ENCODE data around the gene EFCAB6. TPM values are rescaled to one million over a fixed set of nuclear protein-coding genes. Genes with fewer than 3 reads are reported as not detected.

Gene EFCAB6
- total and polyA plus RNA-seq, 2 donors (not counting 1 experiment from before 2014, with no cell fraction given), result 0.07 to 0.10 TPM

DNA sequence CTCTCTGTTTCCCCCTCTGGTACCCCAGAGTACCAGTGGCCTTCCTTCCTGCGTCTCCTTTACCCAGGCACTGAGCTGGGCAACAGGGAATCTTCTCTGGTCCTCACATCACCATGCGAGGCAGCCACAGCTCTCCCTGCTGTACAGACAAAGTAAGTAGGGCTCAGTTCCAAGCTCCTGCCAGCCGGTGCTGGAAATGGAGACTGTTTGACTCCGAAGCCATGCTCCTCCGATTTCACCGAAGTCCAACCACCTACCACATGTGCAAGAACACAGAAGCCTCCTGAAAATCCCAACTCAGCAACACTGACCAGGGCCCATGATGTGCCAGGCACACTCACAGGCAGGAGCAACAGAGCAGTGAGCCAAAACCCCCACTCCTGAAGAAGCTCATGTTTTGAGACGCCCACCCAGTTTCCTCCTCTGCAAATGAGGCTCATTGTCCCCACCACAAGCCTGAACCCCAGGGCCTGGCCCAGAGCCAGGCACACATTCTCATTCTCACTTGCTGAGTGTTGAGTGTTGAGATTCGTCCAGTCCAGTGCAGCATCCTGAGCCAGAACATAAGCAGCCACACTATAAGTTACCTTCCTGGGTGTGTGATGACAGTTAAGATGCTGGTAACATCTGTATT, 244.3 kb downstream of the EFCAB6 start:
- ChIA-PET POLR2A (no interaction called here), CTCF (no interaction called here)
- H3K27ac Mint-ChIP-seq, result no peak overlapping the region
- no peaks in the 10 kb centered on the region for H3K79me2 ChIP-seq (ENCODE audit: control insufficient read depth, insufficient read depth, low read length)
- H3K9me3 Mint-ChIP-seq (ENCODE audit: insufficient read depth), result no peaks in the 10 kb centered on the region
- no peak for TF ChIP-seq EZH2 (IDR thresholded peaks at IDR 0.05; ENCODE audit: borderline replicate concordance, insufficient read depth, low read depth, low read length, poor library complexity, severe bottlenecking)
- TF ChIP-seq, protein P1, sequence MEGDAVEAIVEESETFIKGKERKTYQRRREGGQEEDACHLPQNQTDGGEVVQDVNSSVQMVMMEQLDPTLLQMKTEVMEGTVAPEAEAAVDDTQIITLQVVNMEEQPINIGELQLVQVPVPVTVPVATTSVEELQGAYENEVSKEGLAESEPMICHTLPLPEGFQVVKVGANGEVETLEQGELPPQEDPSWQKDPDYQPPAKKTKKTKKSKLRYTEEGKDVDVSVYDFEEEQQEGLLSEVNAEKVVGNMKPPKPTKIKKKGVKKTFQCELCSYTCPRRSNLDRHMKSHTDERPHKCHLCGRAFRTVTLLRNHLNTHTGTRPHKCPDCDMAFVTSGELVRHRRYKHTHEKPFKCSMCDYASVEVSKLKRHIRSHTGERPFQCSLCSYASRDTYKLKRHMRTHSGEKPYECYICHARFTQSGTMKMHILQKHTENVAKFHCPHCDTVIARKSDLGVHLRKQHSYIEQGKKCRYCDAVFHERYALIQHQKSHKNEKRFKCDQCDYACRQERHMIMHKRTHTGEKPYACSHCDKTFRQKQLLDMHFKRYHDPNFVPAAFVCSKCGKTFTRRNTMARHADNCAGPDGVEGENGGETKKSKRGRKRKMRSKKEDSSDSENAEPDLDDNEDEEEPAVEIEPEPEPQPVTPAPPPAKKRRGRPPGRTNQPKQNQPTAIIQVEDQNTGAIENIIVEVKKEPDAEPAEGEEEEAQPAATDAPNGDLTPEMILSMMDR (IDR thresholded peaks at IDR 0.05), result no peak
- no peak overlapping the region for H3K4me2 ChIP-seq (replicated peaks; ENCODE audit: low read depth, low read length, poor library complexity, severe bottlenecking)
- peaks cover 0 to 18% (median 0%) of the 10 kb centered on the region in 3 donors for H3K9me3 ChIP-seq (ENCODE audit: control extremely low read depth in 1 of 3, control insufficient read depth in 2 of 3, insufficient read depth in 1 of 3, low read length in 2 of 3)
- H3K4me3 Mint-ChIP-seq, result no peak overlapping the region
- peaks cover 11% of the 10 kb centered on the region for H3K27me3 Mint-ChIP-seq
- ATAC-seq (ENCODE audit: low read depth) (no peak), DNase-seq (no peak)
- H3K4me3 ChIP-seq (ENCODE audit: control extremely low read depth in 1 of 5, extremely low read depth in 1 of 5, insufficient read depth in 1 of 5, low read depth in 2 of 5, low read length in 4 of 5), result no peak overlapping the region
- 86% methylated on average over 6 of the region's 8 CpGs for WGBS (ENCODE audit: insufficient coverage)
- H3K36me3 ChIP-seq (replicated peaks in 1 of 2; ENCODE audit: control extremely low read depth in 1 of 2, control insufficient read depth in 1 of 2, extremely low read depth in 1 of 2, insufficient read depth in 2 of 2, low read length in 1 of 2), result no peaks in the 10 kb centered on the region
- no peaks in the 10 kb centered on the region for H4K20me1 ChIP-seq (ENCODE audit: control insufficient read depth, insufficient read depth, low read length, poor library complexity, severe bottlenecking)
- no peak overlapping the region for H3K9ac ChIP-seq (ENCODE audit: low read length)
- intact Hi-C loops (cut with micrococcal nuclease), result no loop called here
- no peaks in the 10 kb centered on the region for H3K4me1 ChIP-seq (ENCODE audit: control insufficient read depth in 2 of 2, insufficient read depth in 2 of 2, low read length in 2 of 2)
- H3K27ac ChIP-seq (ENCODE audit: low read length in 2 of 2), result no peak overlapping the region
- H3K4me1 Mint-ChIP-seq, result no peaks in the 10 kb centered on the region
- H3K27me3 ChIP-seq (replicated peaks in 1 of 4; ENCODE audit: control extremely low read depth in 1 of 4, control insufficient read depth in 3 of 4, insufficient read depth in 4 of 4, low read length in 3 of 4), result no peaks in the 10 kb centered on the region
- no peak overlapping the region for H2AFZ ChIP-seq (ENCODE audit: insufficient read depth, low read depth, low read length, poor library complexity, severe bottlenecking)

DNA sequence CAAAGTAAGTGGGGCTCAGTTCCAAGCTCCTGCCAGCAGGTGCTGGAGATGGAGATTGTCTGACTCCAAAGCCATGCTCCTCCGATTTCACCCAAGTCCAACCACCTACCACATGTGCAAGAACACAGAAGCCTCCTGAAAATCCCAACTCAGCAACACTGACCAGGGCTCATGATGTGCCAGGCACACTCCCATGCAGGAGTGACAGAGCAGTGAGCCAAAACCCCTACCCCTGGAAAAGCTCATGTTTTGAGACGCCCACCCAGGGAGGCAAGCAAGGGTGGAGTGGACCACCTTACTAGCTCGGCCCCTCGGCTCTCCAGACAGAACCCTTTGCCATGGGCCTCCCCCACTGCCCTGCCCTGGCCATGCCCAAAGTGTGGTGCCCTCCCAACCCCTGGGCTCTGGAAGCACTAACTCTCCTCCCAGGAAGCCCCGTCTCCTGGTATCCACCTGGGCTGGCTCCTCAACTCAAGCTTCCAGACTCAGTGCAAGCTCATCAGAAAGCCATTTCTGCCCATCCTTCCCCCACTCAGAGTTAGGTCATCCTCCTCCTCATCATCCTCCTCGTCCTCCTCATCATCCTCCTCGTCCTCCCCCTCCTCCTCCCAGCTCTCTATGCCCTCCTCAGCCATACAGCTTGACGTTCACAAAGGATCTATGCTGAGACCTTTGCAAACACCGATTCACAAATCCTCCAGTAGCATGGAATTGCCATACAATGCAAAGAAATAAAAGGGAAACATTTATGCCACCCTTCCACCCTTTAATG, 245.4 kb downstream of the EFCAB6 start:
- Histone ChIP-seq H3K27me3 (replicated peaks in 1 of 4; ENCODE audit: control extremely low read depth in 1 of 4, control insufficient read depth in 3 of 4, insufficient read depth in 4 of 4, low read length in 3 of 4) (no peaks in the 10 kb centered on the region), H2AFZ (ENCODE audit: insufficient read depth, low read depth, low read length, poor library complexity, severe bottlenecking) (no peak overlapping the region), H3K36me3 (replicated peaks in 1 of 2; ENCODE audit: control extremely low read depth in 1 of 2, control insufficient read depth in 1 of 2, extremely low read depth in 1 of 2, insufficient read depth in 2 of 2, low read length in 1 of 2) (no peaks in the 10 kb centered on the region), H3K4me1 (ENCODE audit: control insufficient read depth in 2 of 2, insufficient read depth in 2 of 2, low read length in 2 of 2) (no peaks in the 10 kb centered on the region), H3K9me3 (ENCODE audit: control extremely low read depth in 1 of 3, control insufficient read depth in 2 of 3, insufficient read depth in 1 of 3, low read length in 2 of 3) (peaks cover 0 to 20% (median 0%) of the 10 kb centered on the region in 3 donors), H3K79me2 (ENCODE audit: control insufficient read depth, insufficient read depth, low read length) (no peaks in the 10 kb centered on the region), H3K9ac (ENCODE audit: low read length) (no peak overlapping the region), H3K4me2 (replicated peaks; ENCODE audit: low read depth, low read length, poor library complexity, severe bottlenecking) (no peak overlapping the region), H4K20me1 (ENCODE audit: control insufficient read depth, insufficient read depth, low read length, poor library complexity, severe bottlenecking) (no peaks in the 10 kb centered on the region), H3K27ac (ENCODE audit: low read length in 2 of 2) (no peak overlapping the region), H3K4me3 (ENCODE audit: control extremely low read depth in 1 of 5, extremely low read depth in 1 of 5, insufficient read depth in 1 of 5, low read depth in 2 of 5, low read length in 4 of 5) (no peak overlapping the region)
- ATAC-seq (ENCODE audit: low read depth), result no peak
- Mint-ChIP-seq H3K27me3 (peaks cover 8% of the 10 kb centered on the region), H3K4me3 (no peak overlapping the region), H3K27ac (no peak overlapping the region), H3K4me1 (no peaks in the 10 kb centered on the region), H3K9me3 (ENCODE audit: insufficient read depth) (no peaks in the 10 kb centered on the region)
- TF ChIP-seq, protein P1 (IDR thresholded peaks at IDR 0.05), result no peak
- TF ChIP-seq EZH2 (IDR thresholded peaks at IDR 0.05; ENCODE audit: borderline replicate concordance, insufficient read depth, low read depth, low read length, poor library complexity, severe bottlenecking), result no peak
- no peak for DNase-seq
- ChIA-PET CTCF (no interaction called here), POLR2A (no interaction called here)
- WGBS (ENCODE audit: insufficient coverage), result 84% methylated on average over 7 of the region's 9 CpGs
- intact Hi-C loops (cut with micrococcal nuclease), result no loop called here
